Fibroblast of villous mesenchyme (primary cell): Measurements from ENCODE around the gene KRTAP10-3. TPM values are rescaled to one million over a fixed set of nuclear protein-coding genes. Genes with fewer than 3 reads are reported as not detected.
"Not testable (repeated sequence)": the region's sequence is repeated elsewhere in the genome, so short reads cannot be mapped to it uniquely, and the experiment has no call there.

Source experiments
- DNase-seq: peaks from one replicate; pipeline ENCODE4 v3.0.0-alpha.2; 2010; ENCODE audit warnings: low read depth
- H3K4me3 ChIP-seq: 2 replicates; pipeline ENCODE4 v1.5.1; 2011; ENCODE audit warnings: low read depth, mild to moderate bottlenecking, low read length
- total RNA-seq: library from RNA; depleted of rRNA; stranded (reverse); fragments of >200 nt; gene quantifications from 2 replicates; pipeline ENCODE4 v1.2.3, GENCODE V29; 2012
- TF ChIP-seq, protein P1 (sequence below): IDR thresholded peaks from 2 replicates; pipeline ENCODE4 v1.5.1; 2012; ENCODE audit warnings: low read depth, mild to moderate bottlenecking, low read length; ENCODE audit not compliant: insufficient read depth

KRTAP10-3 gene
- total RNA-seq, 1 donor = not detected

DNA sequence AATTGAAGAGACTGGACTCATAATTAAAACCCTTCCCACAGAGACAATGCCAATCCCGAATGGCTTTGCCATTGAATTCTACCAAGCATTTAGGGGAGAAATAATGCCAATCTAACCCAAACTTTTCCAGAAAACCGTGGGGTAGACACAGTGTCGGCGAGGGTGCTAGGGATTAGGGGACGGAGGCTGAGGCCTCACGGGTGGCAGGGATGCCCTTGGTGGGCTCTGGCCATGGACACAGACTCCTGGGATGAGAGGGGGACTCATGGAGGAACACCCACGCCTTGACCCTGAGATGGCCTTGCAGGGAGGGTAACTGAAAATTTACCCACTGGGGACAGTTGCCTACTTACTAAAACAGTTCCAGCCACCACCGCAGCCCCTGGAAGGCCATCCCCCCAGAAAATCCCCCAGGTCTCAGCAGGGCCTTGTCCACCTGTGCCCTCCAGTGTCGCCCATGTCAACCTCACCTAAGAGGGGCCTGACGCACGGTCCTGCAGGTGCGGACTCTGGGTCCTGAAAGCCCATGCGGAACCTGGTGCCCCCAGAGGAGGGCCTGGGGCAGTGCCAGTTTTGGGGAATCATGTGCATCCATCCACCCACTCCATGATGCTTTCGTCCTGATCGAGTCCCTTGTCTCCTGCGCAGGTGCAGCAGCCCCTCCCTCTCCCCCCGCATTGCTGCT is 19.9 kb upstream of the KRTAP10-3 start:
- TF ChIP-seq, protein P1, sequence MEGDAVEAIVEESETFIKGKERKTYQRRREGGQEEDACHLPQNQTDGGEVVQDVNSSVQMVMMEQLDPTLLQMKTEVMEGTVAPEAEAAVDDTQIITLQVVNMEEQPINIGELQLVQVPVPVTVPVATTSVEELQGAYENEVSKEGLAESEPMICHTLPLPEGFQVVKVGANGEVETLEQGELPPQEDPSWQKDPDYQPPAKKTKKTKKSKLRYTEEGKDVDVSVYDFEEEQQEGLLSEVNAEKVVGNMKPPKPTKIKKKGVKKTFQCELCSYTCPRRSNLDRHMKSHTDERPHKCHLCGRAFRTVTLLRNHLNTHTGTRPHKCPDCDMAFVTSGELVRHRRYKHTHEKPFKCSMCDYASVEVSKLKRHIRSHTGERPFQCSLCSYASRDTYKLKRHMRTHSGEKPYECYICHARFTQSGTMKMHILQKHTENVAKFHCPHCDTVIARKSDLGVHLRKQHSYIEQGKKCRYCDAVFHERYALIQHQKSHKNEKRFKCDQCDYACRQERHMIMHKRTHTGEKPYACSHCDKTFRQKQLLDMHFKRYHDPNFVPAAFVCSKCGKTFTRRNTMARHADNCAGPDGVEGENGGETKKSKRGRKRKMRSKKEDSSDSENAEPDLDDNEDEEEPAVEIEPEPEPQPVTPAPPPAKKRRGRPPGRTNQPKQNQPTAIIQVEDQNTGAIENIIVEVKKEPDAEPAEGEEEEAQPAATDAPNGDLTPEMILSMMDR = no peak
- H3K4me3 ChIP-seq = no peak overlapping the region

DNA sequence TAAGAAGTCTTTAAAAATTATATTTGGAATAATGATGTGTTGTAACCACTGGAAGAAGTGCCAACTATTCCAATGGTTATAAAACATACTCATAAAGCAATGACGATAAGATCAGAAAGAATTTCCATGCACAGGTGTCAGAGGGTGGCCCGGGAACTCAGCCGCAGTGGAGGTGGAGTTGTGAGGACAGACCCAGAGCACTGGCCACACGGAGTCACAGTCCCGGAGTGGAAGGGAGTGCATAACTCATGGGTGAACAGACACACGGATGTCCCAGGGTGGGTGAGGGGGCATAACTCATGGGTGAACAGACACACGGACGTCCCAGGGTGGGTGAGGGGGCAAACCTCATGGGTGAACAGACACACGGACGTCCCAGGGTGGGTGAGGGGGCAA is 17.4 kb upstream of the KRTAP10-3 start:
- no peak overlapping the region for H3K4me3 ChIP-seq
- TF ChIP-seq, protein P1 = no peak
- no peak for DNase-seq

More for the DNA sequence above, 19.9 kb upstream of the KRTAP10-3 start:
- no peak for DNase-seq

DNA sequence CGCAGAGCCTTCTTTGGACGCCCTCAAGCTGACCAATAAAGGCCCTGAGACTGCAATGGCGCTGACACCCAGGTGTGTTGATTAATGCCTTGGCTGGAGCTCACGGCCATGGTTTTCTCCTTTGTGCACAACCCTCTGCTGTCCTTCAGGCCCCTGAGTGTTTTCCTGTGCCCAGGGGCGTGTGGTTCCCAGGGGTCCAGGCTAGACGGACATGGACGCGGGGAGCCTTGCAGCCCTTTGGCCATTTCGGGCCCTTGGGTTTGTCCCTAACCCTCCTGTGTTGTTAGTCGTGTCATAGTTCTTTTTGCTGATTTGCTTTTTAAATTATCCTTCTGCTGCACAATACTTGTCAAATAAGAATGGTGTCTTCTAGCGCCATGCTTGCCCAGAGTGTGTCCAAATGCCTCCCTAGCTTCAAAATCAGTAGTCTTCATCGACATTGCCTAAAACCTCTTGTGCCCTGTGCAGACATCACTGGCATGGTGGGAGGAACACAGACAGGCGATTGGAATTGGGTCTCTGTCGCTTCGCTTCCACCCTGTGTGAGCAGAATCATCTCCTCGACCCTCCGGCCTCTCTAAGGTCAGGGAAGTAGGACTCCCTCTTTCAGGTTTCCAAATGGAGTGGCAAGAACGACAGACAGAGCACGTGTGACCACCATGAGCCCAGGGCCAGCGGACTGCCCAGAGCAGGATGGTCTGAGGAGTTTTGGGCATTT is 16.9 kb upstream of the KRTAP10-3 start:
- TF ChIP-seq, protein P1 = no peak
- H3K4me3 ChIP-seq = no peak overlapping the region
- DNase-seq = no peak

DNA sequence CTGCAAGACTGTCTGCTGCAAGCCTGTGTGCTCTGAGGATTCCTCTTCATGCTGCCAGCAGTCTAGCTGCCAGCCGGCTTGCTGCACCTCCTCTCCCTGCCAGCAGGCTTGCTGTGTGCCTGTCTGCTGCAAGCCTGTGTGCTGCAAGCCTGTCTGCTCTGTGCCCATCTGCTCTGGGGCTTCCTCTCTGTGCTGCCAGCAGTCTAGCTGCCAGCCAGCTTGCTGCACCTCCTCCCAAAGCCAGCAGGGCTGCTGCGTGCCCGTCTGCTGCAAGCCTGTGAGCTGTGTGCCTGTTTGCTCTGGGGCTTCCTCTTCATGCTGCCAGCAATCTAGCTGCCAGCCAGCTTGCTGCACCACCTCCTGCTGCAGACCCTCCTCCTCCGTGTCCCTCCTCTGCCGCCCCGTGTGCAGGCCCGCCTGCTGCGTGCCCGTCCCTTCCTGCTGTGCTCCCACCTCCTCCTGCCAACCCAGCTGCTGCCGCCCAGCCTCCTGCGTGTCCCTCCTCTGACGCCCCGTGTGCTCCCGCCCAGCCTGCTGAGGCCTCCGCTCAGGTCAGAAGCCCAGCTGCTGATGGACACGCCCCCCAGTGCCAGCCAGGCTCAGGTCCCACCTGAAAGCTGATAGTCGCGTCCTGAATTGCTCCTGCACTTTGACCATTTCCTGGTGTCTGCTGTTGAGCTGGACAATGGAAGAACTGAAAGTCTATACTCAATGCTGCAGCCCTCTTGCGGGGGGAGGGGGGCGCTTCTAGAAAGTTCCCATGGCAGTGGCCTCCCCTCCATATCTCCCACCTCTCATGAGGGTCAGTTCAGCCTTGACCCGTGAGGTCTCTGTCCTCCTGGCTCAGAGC is 16.1 kb upstream of the KRTAP10-3 start:
- TF ChIP-seq, protein P1 = no peak
- no peak overlapping the region for H3K4me3 ChIP-seq
- no peak for DNase-seq

DNA sequence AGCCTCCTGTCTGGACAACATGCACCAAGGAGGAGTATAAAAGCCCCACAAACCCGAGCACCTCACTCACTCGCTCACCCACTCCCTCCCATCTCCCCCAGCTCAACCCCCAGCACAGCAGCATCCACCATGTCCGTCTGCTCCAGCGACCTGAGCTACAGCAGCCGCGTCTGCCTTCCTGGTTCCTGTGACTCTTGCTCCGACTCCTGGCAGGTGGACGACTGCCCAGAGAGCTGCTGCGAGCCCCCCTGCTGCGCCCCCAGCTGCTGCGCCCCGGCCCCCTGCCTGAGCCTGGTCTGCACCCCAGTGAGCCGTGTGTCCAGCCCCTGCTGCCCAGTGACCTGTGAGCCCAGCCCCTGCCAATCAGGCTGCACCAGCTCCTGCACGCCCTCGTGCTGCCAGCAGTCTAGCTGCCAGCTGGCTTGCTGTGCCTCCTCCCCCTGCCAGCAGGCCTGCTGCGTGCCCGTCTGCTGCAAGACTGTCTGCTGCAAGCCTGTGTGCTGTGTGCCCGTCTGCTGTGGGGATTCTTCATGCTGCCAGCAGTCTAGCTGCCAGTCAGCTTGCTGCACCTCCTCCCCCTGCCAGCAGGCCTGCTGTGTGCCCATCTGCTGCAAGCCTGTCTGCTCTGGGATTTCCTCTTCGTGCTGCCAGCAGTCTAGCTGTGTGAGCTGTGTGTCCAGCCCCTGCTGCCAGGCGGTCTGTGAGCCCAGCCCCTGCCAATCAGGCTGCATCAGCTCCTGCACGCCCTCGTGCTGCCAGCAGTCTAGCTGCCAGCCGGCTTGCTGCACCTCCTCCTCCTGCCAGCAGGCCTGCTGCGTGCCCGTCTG is 15.2 kb upstream of the KRTAP10-3 start, which contains the start of gene KRTAP10-4:
TSS of gene KRTAP10-4 (plus strand) at position 100 of the 827 bp plus-strand sequence. CDS start at position 130, 30 bp downstream.
- not testable (repeated sequence) for DNase-seq, H3K4me3 ChIP-seq

DNA sequence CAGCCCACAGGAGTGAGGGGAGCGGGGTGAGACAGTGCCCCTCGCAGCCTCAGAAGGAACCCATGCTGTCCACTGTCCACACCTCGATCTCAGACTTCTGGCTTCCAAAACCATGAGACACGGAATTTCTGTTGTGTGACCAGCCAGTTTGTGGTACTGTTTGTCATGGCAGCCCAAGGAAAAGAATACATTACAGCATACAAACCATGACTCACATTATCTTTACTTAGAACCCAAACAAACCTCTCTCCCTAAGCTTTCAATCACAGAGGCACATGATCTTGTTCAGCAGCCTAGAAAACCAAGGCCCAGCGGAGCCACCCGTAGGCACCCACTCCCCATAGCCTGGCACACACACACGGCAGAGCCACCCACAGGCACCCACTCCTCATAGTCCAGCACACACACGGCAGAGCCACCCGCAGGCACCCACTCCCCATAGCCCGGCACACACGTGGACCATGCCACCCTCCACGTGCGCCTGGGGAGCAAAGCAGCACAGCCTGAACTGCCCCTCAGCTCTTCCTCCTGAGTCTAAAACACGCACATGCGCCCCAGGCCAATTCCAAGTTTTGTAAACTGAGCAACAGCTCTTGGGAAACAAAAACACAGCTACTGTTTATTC is 14.5 kb upstream of the KRTAP10-3 start:
- DNase-seq = no peak
- no peak overlapping the region for H3K4me3 ChIP-seq
- TF ChIP-seq, protein P1 = no peak
